Liver (tissue), 9 donors: Measurements from ENCODE around the gene CYP26C1. TPM values are rescaled to one million over a fixed set of nuclear protein-coding genes. Genes with fewer than 3 reads are reported as not detected.

Source experiments
- DNase-seq: peaks from one replicate; pipeline ENCODE4 v3.0.0-alpha.2; 2017; ENCODE audit warnings: low spot score
- H3K27ac ChIP-seq, 2 donors: one replicate each; pipeline ENCODE4 v1.7.0; 2013; ENCODE audit warnings: inconsistent platforms in 2 of 2, low read length in 2 of 2, control low read depth in 1 of 2, low read depth in 1 of 2, mild to moderate bottlenecking in 1 of 2
- H3K27me3 ChIP-seq, 4 donors: one replicate each; pipeline versions ENCODE4 v1.6.1 to v1.7.0; 2013; ENCODE audit warnings: low read length in 3 of 4, inconsistent platforms in 1 of 4, mild to moderate bottlenecking in 1 of 4, moderate library complexity in 1 of 4; ENCODE audit not compliant: control insufficient read depth in 4 of 4, insufficient read depth in 4 of 4
- H3K36me3 ChIP-seq, 4 donors: one replicate each; pipeline versions ENCODE4 v1.6.1 to v1.7.0; 2013; ENCODE audit warnings: low read length in 3 of 4, mild to moderate bottlenecking in 3 of 4, low read depth in 1 of 4, moderate library complexity in 1 of 4; ENCODE audit not compliant: control insufficient read depth in 4 of 4, insufficient read depth in 3 of 4
- H3K4me1 ChIP-seq, 4 donors: one replicate each; pipeline versions ENCODE4 v1.6.1 to v1.7.0; 2013; ENCODE audit warnings: low read length in 3 of 4, mild to moderate bottlenecking in 3 of 4, moderate library complexity in 1 of 4; ENCODE audit not compliant: control insufficient read depth in 4 of 4, insufficient read depth in 4 of 4
- H3K4me3 ChIP-seq, 3 donors: one replicate each; pipeline versions ENCODE4 v1.6.1 to v1.7.0; 2013; ENCODE audit warnings: low read length in 3 of 3, control low read depth in 1 of 3, low read depth in 1 of 3, mild to moderate bottlenecking in 1 of 3
- H3K9ac ChIP-seq, 2 donors: one replicate each; pipeline ENCODE4 v1.7.0; 2013; ENCODE audit warnings: low read length in 2 of 2, mild to moderate bottlenecking in 2 of 2, moderate library complexity in 2 of 2, control low read depth in 1 of 2, low read depth in 1 of 2
- H3K9me3 ChIP-seq, 4 donors: one replicate each; pipeline versions ENCODE4 v1.6.1 to v1.7.0; 2013; ENCODE audit warnings: low read length in 3 of 4; ENCODE audit not compliant: control insufficient read depth in 4 of 4
- EGR1 ChIP-seq, 2 donors: IDR thresholded peaks; 2 replicates each; pipeline ENCODE4 v1.6.1; 2016 to 2018; ENCODE audit warnings: antibody characterized with exemption in 2 of 2, low read depth in 2 of 2
- FOXA1 ChIP-seq: IDR thresholded peaks from 2 replicates; pipeline ENCODE4 v1.6.1; 2016; ENCODE audit warnings: antibody characterized with exemption
- FOXA2 ChIP-seq: IDR thresholded peaks from 2 replicates; pipeline ENCODE4 v1.6.1; 2016; ENCODE audit warnings: antibody characterized with exemption
- GABPA ChIP-seq, 2 donors: IDR thresholded peaks in 1 of 2; conservative IDR thresholded peaks in 1 of 2; 2 replicates each; pipeline ENCODE4 v1.6.1; 2016; ENCODE audit warnings: antibody characterized with exemption in 2 of 2, mild to moderate bottlenecking in 1 of 2, moderate library complexity in 1 of 2
- HNF4A ChIP-seq, 2 donors: conservative IDR thresholded peaks; 2 replicates each; pipeline ENCODE4 v1.6.1; 2016; ENCODE audit warnings: antibody characterized with exemption in 2 of 2, mild to moderate bottlenecking in 2 of 2
- HNF4G ChIP-seq: IDR thresholded peaks from 2 replicates; pipeline ENCODE4 v1.6.1; 2016; ENCODE audit warnings: antibody characterized with exemption
- JUND ChIP-seq, 2 donors: IDR thresholded peaks; 2 replicates each; pipeline ENCODE4 v1.6.1; 2016; ENCODE audit warnings: antibody characterized with exemption in 2 of 2
- NR2F2 ChIP-seq: IDR thresholded peaks from 2 replicates; pipeline ENCODE4 v1.6.1; 2016; ENCODE audit warnings: antibody characterized with exemption
- RAD21 ChIP-seq, 2 donors: IDR thresholded peaks; 2 replicates each; pipeline ENCODE4 v1.6.1; 2016; ENCODE audit warnings: antibody characterized with exemption in 2 of 2, mild to moderate bottlenecking in 2 of 2
- RXRA ChIP-seq, 2 donors: IDR thresholded peaks; 2 replicates each; pipeline ENCODE4 v1.6.1; 2017 to 2018; ENCODE audit warnings: antibody characterized with exemption in 2 of 2, mild to moderate bottlenecking in 1 of 2
- SP1 ChIP-seq: IDR thresholded peaks from 2 replicates; pipeline ENCODE4 v1.6.1; 2018; ENCODE audit warnings: antibody characterized with exemption, mild to moderate bottlenecking
- TAF1 ChIP-seq: conservative IDR thresholded peaks from 2 replicates; pipeline ENCODE4 v1.6.1; 2016; ENCODE audit warnings: antibody characterized with exemption, mild to moderate bottlenecking
- YY1 ChIP-seq: IDR thresholded peaks from 2 replicates; pipeline ENCODE4 v1.6.1; 2016; ENCODE audit warnings: antibody characterized with exemption, mild to moderate bottlenecking
- WGBS: extraction: QIAGEN DNeasy Blood & Tissue Kit; methylation state at CpG from one replicate; pipeline ENCODE4 v1.1.7; 2013; 5-methylcytosine and 5-hydroxymethylcytosine counted together
- polyA plus RNA-seq, 2 donors: library from polyadenylated mRNA; stranded (reverse) in 1 of 2; unstranded in 1 of 2; fragments of 200-250 nt in 1 of 2; fragments of >200 nt in 1 of 2; fragmentation: Nextera tagmentation in 1 of 2; extraction: Ambion mirVana in 1 of 2; gene quantifications; one replicate each; pipeline versions ENCODE4 v1.2.1 to v1.2.3, GENCODE V29; 2013 to 2015
- total RNA-seq, 2 donors: library from RNA; depleted of rRNA; stranded (reverse); fragments of >200 nt; gene quantifications; one replicate each; pipeline ENCODE4 v1.2.3, GENCODE V29; 2014
- TF ChIP-seq, protein P1 (sequence below): IDR thresholded peaks from 2 replicates; pipeline ENCODE4 v1.6.1; 2016; ENCODE audit warnings: antibody characterized with exemption, mild to moderate bottlenecking
- TF ChIP-seq, protein P2 (sequence below): IDR thresholded peaks from 2 replicates; pipeline ENCODE4 v1.6.1; 2016; ENCODE audit warnings: antibody characterized with exemption
- TF ChIP-seq, protein P3 (sequence below): IDR thresholded peaks from 2 replicates; pipeline ENCODE4 v1.6.1; 2016; ENCODE audit warnings: antibody characterized with exemption
- TF ChIP-seq, protein P4 (sequence below): fragments of 150-350 bp; IDR thresholded peaks from 2 replicates; pipeline ENCODE4 v1.5.1; 2017; ENCODE audit warnings: improper control_type of control experiment, low read depth, low read length; ENCODE audit not compliant: missing input control
- TF ChIP-seq, protein P5 (sequence below): IDR thresholded peaks from 2 replicates; pipeline ENCODE4 v1.6.1; 2016; ENCODE audit warnings: antibody characterized with exemption
- donor health status: healthy.
- donor health status: healthy.
- donor health status: healthy.
- donor health status: healthy.
- donor health status: healthy.

CYP26C1 gene
- total and polyA plus RNA-seq, 4 donors, result 0.09 to 0.25 TPM; not detected in 2

DNA sequence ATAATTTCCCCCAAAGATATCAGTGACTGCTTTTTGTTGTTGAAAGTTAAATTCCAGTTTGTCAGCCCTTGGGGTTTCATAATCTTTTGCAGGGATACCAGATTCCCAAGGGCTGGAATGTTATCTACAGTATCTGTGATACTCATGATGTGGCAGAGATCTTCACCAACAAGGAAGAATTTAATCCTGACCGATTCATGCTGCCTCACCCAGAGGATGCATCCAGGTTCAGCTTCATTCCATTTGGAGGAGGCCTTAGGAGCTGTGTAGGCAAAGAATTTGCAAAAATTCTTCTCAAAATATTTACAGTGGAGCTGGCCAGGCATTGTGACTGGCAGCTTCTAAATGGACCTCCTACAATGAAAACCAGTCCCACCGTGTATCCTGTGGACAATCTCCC lies 16.3 kb downstream of the CYP26C1 start:
- Histone ChIP-seq H3K36me3 (no peaks in the 10 kb centered on the region), H3K4me1 (peaks cover 21 to 84% (median 72%) of the 10 kb centered on the region in 4 donors), H3K9me3 (no peaks in the 10 kb centered on the region), H3K27me3 (no peaks in the 10 kb centered on the region), H3K4me3 (no peak overlapping the region), H3K9ac (no peak overlapping the region), H3K27ac (no peak overlapping the region)
- no peak for DNase-seq
- TF ChIP-seq HNF4A (conservative IDR thresholded peaks at IDR 0.05), result no peak
- TF ChIP-seq RXRA (IDR thresholded peaks at IDR 0.05), result no peak
- TF ChIP-seq NR2F2, result no peak
- TF ChIP-seq, protein P1, sequence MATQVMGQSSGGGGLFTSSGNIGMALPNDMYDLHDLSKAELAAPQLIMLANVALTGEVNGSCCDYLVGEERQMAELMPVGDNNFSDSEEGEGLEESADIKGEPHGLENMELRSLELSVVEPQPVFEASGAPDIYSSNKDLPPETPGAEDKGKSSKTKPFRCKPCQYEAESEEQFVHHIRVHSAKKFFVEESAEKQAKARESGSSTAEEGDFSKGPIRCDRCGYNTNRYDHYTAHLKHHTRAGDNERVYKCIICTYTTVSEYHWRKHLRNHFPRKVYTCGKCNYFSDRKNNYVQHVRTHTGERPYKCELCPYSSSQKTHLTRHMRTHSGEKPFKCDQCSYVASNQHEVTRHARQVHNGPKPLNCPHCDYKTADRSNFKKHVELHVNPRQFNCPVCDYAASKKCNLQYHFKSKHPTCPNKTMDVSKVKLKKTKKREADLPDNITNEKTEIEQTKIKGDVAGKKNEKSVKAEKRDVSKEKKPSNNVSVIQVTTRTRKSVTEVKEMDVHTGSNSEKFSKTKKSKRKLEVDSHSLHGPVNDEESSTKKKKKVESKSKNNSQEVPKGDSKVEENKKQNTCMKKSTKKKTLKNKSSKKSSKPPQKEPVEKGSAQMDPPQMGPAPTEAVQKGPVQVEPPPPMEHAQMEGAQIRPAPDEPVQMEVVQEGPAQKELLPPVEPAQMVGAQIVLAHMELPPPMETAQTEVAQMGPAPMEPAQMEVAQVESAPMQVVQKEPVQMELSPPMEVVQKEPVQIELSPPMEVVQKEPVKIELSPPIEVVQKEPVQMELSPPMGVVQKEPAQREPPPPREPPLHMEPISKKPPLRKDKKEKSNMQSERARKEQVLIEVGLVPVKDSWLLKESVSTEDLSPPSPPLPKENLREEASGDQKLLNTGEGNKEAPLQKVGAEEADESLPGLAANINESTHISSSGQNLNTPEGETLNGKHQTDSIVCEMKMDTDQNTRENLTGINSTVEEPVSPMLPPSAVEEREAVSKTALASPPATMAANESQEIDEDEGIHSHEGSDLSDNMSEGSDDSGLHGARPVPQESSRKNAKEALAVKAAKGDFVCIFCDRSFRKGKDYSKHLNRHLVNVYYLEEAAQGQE, result no peak
- TF ChIP-seq, protein P2, sequence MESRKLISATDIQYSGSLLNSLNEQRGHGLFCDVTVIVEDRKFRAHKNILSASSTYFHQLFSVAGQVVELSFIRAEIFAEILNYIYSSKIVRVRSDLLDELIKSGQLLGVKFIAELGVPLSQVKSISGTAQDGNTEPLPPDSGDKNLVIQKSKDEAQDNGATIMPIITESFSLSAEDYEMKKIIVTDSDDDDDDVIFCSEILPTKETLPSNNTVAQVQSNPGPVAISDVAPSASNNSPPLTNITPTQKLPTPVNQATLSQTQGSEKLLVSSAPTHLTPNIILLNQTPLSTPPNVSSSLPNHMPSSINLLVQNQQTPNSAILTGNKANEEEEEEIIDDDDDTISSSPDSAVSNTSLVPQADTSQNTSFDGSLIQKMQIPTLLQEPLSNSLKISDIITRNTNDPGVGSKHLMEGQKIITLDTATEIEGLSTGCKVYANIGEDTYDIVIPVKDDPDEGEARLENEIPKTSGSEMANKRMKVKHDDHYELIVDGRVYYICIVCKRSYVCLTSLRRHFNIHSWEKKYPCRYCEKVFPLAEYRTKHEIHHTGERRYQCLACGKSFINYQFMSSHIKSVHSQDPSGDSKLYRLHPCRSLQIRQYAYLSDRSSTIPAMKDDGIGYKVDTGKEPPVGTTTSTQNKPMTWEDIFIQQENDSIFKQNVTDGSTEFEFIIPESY, result no peak
- no peak for TF ChIP-seq FOXA1
- TF ChIP-seq YY1, result no peak
- TF ChIP-seq FOXA2, result no peak
- WGBS, result 77% methylated on average over 2 of the region's 2 CpGs

DNA sequence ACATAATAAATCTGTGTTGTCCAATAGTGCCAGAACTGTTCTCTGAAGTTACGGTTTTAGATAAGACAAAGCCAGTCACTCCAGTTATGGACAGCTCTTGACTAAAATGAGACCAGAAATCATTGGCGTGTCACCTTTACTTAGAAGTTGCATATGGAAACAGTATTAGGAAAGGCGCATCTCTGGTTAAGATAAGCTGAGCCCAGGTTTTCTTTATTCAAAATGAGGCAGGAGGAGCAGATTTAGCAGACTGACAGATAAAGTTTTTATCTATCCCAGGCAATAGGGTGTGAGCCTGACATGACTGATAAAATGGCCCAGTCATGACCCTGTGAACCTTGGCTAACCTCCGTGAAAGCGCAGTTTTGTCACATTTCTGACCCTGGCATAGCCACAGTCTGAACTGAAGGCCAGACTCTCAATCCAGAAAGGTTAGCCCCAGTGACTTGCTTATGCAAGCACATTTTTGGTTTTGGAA lies 17.3 kb downstream of the CYP26C1 start:
- Histone ChIP-seq H3K9me3 (no peaks in the 10 kb centered on the region), H3K4me1 (peaks cover 18 to 73% (median 63%) of the 10 kb centered on the region in 4 donors), H3K36me3 (no peaks in the 10 kb centered on the region), H3K4me3 (no peak overlapping the region), H3K27me3 (no peaks in the 10 kb centered on the region), H3K27ac (peak overlapping the region in 1 of 2 donors; percentile 54), H3K9ac (no peak overlapping the region)
- TF ChIP-seq TAF1 (no peak), RXRA (IDR thresholded peaks at IDR 0.05) (peak; percentile 100), SP1 (peak; percentile 93), EGR1 (IDR thresholded peaks at IDR 0.05; ENCODE audit: low read depth in 2 of 2) (peak in 1 of 2 donors; percentile 85), JUND (IDR thresholded peaks at IDR 0.05) (peak; percentile 69 to 83), GABPA (IDR thresholded peaks at IDR 0.05 in 1 of 2, conservative IDR thresholded peaks at IDR 0.05 in 1 of 2) (no peak), HNF4A (conservative IDR thresholded peaks at IDR 0.05) (peak; percentile 98 to 99), HNF4G (peak; percentile 89), FOXA2 (peak; percentile 36), NR2F2 (peak; percentile 88), YY1 (peak; percentile 69), FOXA1 (peak; percentile 69), RAD21 (IDR thresholded peaks at IDR 0.05) (peak; percentile 56 to 69)
- TF ChIP-seq, protein P3, sequence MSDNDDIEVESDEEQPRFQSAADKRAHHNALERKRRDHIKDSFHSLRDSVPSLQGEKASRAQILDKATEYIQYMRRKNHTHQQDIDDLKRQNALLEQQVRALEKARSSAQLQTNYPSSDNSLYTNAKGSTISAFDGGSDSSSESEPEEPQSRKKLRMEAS, result peak; percentile 90
- TF ChIP-seq, protein P1, result peak; percentile 79
- TF ChIP-seq, protein P4, sequence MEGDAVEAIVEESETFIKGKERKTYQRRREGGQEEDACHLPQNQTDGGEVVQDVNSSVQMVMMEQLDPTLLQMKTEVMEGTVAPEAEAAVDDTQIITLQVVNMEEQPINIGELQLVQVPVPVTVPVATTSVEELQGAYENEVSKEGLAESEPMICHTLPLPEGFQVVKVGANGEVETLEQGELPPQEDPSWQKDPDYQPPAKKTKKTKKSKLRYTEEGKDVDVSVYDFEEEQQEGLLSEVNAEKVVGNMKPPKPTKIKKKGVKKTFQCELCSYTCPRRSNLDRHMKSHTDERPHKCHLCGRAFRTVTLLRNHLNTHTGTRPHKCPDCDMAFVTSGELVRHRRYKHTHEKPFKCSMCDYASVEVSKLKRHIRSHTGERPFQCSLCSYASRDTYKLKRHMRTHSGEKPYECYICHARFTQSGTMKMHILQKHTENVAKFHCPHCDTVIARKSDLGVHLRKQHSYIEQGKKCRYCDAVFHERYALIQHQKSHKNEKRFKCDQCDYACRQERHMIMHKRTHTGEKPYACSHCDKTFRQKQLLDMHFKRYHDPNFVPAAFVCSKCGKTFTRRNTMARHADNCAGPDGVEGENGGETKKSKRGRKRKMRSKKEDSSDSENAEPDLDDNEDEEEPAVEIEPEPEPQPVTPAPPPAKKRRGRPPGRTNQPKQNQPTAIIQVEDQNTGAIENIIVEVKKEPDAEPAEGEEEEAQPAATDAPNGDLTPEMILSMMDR, result no peak
- TF ChIP-seq, protein P5, sequence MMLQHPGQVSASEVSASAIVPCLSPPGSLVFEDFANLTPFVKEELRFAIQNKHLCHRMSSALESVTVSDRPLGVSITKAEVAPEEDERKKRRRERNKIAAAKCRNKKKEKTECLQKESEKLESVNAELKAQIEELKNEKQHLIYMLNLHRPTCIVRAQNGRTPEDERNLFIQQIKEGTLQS, result peak; percentile 81
- TF ChIP-seq, protein P2, result peak; percentile 84
- DNase-seq, result no peak
- WGBS, result 32% methylated on average over 5 of the region's 5 CpGs
